Stimulated activated CD8-positive, alpha-beta memory T cell treated with anti-CD3 and anti-CD28 coated beads, Interleukin-12 subunit alpha, Interleukin-12 subunit beta, amount 100 ng/mL, for 4 hours (primary cell): ENCODE measurements around the gene SHISA9.
"Not testable (repeated sequence)": the region's sequence is repeated elsewhere in the genome, so short reads cannot be mapped to it uniquely, and the experiment has no call there.

Source experiments
- DNase-seq: peaks from one replicate; pipeline ENCODE4 v3.0.0-alpha.2; 2020; ENCODE audit warnings: low read depth

SHISA9 gene

DNA sequence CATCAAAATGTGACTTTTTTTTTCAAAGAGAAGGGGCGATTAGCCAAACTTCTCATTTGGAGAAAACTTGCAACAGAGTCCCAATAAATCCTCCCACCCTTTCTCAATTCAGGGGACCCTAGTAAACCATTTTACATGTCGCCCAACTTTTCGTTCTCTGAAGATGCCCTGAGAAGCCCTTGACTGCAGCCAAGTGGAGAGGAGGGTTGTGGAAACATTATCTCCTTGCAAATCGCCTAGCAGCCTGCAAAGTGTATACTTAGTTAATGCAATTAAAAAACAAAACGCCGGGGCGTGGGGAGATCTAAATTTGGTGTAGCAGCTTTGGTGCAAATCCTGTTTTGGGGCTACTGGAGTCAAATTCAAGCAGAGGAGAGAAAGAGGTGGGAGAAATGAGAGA is 1.2 kb upstream of the SHISA9 start:
- no peak for DNase-seq

DNA sequence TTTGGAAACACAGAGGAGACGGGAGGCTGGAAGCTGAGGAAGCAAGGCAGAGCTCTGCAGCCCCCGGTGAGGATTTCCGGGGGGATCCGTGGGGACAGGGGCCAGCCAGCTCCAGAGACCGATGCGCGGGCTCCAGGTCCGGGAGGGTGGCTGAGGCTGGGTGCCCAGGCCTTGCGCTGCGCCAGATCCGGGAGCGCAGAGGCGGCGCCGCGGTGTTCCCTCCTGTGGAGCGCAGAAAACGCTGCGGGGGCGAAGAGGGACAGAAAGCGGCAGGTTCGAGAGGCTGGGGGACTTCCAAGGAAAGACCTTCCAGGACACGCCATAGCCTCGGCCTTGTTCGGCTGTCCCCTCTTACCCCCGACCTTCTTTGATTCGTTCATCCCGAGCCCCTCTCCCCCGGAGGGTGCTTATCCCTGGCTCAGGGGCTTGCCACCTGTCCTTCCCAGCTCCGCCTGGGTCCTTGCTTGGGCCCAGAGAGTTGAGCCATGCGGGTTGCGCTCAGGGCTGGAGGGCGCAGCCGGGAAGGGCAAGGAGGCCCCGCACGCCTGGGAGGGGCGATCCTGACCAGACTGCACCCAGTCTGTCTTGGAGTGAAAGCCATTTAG is 697 bp upstream of the SHISA9 start:
- no peak for DNase-seq

DNA sequence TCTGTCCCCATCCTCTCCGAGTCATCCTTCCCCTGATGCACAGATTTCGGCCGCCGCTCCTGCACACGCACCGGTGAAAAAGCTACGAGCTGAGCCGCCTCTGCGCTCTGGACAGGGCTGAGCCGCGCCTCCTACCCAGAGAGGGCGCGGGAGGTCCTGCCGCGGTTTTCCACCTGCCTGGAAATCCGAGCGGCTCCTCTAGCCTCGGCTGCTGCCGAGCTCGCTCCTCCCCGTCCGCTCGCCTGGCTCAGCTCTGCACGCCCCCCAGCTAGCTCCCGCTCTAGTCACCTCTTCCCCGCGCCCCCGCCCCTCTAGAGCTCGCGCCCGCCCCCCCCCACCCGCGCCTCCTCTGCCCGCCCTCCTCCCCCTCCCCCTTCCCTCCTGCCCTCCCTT is 198 bp upstream of the SHISA9 start:
- no peak for DNase-seq

DNA sequence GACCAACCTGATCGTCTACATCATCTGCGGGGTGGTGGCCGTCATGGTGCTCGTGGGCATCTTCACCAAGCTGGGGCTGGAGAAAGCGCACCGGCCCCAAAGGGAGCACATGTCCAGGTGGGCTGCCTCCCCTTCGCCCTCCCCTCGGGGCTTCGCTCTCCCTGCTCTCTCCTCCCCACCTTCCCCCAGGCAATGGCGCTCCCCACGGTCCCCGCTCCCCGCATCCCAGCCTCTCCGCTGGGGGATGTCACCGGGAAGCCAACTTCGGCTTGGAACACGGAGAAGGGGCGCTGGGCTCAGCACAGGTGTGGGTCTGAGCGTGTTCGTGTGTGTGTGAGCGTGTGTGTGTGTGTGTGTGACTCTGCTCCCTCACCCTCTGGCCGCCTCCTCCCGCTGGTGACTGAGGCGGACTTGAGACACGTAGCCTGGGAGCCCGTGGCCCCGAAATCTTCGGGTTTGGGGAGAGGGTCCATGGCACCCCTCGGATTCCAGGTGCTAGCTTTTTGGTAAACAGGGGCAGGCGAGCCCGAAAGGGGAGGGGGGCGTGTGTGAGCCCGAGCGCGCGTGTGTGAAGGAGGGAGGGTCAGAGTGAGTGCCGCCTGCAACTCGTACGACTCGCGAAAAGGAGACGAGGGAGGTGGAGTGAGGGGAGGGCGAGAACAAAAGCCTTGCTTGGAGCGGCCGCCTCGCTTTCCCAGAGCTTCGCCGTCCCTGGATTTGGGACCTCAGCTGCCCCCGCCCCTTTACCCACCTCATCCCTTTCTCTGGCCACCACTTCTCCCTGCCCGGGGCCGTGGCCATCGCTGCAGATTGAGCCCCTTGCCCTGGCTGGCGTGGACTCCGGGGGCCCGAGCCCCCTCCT is 1.3 kb downstream of the SHISA9 start:
- no peak for DNase-seq

DNA sequence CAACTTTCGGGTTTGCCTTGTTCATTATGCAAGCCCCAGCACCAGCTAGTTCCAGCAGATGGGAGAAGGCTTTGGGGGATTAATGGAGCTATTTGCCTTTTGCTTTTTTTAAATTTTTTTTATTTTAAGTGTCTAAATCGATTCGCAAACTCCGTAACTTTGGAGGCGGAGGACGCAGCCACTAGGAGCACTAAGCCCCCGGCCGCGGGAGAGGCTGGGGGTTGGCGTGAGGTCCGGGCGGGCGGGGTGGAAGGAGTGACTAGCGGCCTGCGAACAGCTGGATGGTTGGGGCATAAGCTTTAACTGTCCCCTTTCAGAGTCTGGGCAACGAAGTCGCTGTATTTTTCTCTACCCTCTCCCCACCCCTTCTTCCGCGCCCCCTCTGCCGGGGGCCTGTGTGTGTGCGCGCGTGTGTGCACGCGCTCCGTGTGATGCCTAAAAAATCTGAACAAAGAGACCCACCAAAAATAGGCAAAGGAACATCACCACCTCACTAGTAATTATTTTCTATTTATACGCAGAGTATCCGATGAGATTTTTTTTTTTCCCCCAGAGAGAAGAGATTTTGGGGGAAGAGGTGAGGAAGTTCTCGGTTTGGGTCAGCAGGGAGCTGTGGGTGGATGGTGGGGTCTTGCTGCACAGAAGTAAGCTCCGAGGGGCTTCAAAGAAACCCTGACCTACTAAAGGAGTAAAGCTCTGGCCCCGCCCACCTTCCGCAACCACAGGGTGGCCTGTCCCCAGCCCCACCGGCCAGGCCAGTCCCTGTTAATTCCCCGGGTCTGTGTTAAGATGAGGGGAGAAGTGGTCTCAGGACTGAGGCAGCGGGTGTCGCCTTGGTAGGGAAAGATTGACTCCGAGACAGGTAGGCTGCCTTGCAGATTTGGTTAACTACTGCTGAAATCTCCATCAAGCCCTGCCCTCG is 2.3 kb downstream of the SHISA9 start:
- DNase-seq, result no peak

DNA sequence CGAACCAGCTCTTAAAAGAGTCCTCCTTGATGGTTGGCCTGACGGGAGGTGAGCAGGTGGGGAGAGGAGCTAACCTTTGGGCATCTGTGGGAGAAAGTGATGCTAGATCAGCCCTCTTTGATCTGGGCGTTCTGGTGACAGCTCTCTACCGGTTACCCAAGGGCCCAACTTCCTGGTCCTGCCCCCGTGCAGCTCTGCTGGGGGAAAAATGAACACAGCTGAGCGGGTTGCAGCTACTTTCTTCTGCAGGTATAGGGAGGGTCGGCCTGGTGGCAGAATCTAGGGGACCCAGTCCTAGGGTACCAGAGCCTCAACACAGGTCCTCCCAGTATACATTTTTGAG is 2.9 kb downstream of the SHISA9 start:
- no peak for DNase-seq

DNA sequence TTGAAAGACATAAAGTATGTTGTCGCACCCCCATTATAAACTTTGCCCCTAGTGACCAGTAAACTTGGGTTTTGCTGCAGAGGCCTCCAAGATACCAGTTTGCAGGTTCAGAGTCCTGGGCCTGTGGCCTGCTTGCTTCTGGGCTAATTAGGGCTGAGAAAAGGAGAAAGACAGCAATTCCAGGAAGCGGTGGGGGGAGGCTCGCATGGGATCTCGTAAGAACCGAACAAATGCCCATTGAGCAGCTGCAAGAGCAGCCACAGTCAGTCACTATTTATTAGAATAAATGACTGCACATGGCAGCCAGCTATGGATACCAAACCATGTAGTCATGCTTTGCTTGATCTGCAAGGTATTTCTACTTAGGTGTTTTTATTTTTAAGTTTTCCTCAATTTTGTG is 4.9 kb downstream of the SHISA9 start:
- DNase-seq, result no peak

DNA sequence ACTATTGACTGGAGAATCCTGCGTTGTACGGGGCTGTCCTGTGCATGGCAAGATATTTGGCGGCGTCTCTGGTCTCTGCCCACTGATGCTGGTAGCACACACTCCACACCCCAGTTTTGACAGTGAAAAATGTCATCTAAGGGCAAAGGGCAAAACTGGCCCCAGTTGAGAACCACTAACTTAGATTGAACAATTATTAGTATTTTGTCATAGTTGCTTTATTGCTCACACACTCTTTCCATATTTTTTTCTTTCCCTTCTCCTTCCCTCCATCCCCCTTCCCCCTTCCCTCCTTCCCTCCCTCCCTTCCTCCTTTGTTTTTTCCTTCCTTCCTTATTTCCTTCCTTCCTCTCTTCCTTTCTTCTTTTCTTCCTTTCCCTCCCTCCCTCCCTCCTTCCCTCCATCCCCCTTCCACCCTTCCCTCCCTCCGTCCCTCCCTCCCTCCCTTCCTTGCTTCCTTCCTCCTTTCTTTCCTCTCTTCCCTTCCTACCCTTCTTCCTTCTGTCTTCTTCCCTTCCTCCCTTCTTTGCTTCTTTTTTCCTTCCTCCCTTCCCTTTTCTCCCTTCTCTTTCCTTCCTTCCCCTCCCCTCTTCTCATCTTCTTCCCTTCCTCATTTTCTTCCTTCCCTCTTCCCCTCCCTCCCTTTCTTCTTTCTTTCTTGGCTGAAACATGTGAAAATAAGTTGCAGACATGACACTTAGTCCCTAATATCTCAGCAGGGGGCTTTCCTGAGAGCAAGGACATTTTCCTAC is 5.5 kb downstream of the SHISA9 start:
- no peak for DNase-seq

DNA sequence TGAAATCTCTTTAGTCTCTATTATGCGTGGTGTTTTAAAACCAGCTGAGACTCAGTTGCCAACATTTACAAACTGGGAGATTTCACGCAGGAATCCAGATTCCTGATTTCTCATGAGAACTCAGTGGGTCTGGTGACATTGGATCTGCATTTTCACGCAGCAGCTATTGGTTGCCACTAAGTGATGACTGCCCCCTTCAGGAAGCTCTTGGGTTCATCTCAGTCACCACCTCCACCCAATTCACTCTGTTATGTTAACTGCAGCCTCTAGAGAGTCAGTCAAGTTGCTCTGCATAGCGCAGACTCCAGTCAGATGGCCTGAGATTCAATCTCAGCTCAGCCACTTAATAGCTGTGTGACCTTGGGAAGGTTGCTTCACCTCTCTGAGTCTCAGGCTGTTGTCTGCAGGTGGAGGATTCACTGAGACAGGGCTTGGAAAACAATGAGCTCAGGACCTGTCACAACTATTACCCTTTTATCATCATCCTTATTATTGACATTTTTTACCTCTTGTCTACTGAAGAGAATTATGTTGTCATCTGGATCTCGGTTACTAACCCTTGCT is 6.4 kb downstream of the SHISA9 start:
- DNase-seq, result no peak

DNA sequence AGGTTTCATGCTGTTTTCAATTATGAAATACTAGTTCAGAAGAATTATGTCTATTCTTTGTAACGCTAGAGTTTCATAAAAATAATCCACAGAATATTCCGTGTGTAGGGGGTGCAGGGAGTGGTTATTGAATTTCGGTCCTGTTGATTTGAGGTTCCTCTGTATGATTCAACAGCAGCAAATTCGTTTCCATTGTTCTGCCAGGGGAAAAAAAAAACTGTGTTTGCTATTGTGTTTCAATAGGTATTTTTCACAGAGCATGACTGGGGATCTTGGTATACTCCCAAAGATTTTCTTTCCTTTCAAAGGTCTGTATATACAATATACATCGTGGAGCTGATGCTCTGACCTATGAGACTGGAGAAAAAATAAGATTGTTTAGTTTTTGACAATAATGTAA is 15.8 kb downstream of the SHISA9 start:
- DNase-seq, result no peak

DNA sequence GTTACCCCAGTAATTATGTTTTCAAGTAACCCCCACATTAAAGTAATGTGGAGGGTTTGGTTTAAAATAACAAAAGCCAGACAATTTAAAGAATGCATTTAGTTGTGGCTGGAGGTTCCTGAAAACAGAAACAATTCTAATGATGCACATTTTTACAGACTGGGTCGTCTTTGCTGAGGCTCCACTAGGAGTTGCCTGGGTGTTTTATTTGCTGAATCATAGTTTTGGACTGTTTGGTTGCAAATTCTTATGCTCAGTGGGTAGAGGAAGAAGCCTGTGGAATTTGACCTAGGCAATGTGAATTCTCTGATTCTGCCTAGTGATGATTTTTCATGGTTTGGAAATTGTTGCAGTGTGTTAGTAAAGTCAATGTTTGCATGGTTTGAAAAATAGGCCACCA is 16.3 kb downstream of the SHISA9 start:
- DNase-seq, result no peak

DNA sequence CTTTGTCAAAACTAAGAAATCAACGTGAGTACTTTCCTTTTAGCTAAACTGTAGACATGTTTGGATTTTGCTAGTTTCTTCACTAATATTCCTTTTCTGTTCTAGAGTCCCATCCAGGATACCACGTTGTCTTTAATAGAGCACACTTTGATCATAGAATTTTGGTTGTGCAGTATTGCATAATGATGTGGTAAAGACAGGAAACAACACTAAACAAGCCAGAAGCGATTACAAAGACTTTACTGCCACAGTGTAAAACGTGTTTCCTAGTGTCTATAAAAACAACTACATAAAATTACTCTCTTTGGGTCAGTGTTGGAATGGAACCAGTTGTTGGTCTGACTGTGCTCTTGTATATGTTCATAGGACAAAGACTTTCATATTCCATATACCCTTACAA is 19.3 kb downstream of the SHISA9 start:
- DNase-seq, result no peak

DNA sequence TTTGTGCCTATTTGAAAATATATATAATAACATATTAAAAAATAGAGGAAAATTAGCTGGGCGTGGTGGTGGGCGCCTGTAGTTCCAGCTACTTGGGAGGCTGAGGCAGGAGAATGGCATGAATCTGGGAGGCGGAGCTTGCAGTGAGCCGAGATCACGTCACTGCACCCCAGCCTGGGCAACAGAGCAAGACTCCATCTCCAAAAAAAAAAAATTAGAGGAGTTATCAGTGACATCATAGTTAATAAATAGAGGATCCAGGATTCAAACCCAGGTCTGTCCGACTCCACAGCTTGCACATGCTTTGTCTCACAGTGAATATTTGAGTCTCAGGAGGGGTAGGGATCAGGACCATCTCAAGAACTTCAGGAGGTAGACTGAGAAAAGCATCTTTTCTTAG is 22.2 kb downstream of the SHISA9 start:
- DNase-seq, result not testable (repeated sequence)

DNA sequence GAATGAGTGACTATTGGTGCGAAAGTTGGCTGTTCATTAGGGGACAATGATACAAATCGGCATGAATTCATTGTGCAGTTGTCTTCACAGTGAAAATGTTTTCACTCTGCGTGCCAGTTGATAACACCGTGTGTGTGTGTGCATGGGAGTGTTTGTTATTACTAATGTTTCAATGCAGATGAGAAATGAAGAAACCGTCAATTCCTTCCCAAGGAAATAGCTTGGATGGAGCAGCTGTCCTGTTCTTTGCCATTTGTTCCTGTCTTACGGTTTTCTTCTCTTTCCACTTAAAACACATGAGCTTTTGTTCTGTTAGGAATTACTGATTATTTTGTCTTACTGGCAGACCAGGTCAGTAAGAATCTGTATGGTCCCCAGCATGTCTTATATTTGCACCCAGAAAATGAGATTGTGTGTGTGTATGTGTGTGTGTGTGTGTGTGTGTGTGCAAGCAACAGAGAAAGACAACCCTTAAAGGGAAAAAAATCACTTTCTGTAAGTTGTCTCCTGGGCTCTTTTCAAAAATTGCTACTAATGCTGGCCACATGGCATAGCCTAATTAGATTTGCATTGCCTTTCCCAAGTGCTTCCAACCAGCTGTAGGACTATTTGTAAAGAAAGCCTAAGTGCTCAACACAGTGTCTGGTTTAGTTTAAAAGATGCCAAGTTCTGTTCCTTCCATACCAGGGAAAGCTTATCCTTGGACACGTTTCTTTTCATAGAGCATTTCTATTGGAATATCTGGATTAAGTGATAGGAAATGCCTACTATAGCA is 23.8 kb downstream of the SHISA9 start:
- no peak for DNase-seq

DNA sequence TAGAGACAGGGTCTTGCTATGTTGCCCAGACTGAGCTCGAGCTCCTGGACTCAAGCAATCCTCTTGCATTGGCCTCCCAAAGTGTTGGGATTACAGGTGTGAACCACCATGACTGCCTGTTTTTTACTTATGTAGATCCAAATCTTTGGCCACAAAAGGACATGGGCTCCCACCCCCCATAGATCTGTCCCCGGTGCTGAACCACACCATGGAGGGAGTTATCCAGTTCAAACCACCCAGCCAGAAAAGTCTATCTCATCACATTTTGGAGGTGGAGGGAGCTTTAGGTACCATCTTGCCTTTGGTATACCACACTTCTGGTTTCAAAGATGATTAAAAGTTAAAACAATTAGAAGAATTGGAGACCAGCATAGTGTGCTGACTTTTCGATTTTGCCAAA is 26.2 kb downstream of the SHISA9 start:
- no peak for DNase-seq

DNA sequence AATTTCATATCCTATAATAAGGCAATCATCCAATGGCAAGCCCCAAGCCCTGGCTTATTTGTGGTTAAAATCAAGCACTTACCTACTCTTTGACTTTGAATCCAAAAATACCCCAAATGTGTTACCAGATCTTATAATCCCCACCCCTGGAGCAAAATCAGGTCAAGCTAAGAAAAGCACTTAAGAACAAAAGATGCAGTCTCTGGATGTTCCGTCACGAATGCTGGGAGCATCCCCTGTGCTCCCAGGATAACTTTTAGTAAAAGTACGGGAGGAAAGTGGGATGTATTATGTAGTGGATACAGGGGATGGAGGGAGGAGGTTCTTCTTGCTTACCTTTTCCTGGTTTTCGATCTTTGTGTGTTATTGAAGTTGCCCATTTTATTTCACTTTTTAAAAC is 29.5 kb downstream of the SHISA9 start:
- no peak for DNase-seq

DNA sequence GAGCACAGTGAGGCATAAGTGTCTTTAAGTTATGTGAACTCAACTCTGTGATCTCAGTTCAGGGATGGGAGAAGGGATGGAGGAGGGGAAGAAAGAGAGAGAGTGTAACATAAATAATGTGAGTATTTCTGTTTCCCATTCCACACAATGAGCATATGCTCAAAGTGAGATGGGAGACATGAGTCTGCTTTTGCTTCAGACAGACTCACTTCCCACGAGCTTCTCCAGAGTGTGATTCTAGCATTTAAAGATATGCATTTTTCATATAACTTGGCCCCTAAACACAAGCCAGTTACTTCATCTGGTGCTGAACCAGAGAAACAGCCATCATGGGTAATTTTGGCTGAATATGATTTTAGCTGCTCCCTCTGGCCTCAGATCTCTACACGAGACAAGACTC is 35.0 kb downstream of the SHISA9 start:
- no peak for DNase-seq

DNA sequence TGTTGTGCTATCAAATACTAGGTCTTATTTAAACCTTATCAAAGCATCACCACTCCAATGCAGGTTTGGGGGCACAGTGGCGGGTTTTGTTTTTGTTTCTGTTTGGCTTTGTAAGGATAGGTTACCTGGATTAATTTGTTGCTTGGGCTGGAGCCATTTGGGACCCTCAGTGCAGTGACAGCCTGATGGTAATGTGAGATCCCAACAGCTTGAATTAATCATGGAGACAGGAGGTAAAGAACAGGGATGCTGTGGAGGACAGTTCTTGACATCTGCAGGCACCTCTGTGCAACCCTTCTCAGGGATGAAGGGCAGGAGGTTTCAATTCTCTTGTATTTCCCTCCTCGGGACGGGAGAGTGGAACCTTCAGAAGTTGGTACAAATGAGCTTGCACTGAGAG is 40.5 kb downstream of the SHISA9 start:
- no peak for DNase-seq

DNA sequence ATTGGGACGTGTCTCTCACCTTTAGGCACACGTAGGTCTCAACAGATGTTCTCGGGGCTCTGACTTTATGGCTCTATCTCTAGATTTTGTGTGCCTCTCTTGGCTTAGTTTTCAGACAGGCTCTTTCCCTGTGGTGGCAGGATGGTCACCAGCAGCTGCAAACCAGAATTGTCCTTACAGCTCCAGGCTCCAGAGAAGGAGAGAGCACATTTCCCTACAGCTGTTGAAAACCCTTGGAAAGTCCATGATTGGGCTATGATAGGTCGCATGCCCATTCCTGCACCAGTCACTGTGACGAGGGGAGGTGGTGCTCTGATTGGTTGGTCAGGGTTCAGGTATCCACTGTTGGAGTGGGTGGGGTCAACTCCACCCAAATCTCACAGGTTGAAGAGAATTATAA is 41.5 kb downstream of the SHISA9 start:
- no peak for DNase-seq

DNA sequence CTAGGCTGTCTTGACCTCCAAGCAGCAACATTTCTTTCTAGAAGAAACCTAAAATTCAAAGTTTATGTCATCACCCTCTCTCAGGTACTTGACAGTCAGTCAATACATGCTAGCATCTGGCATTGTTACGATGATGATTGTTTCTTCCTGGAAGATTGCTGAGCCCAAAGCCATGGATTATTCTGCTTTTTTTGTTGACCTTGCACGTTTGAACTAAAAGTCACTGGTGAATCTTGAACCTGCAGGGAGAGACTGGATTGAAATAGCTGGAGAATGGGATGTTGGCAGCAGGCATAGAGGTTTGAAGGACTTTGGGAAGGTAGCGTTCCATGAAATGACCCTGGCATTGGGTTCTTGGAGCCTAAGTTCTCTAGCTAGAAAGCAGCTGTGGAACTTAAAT is 42.9 kb downstream of the SHISA9 start:
- no peak for DNase-seq

DNA sequence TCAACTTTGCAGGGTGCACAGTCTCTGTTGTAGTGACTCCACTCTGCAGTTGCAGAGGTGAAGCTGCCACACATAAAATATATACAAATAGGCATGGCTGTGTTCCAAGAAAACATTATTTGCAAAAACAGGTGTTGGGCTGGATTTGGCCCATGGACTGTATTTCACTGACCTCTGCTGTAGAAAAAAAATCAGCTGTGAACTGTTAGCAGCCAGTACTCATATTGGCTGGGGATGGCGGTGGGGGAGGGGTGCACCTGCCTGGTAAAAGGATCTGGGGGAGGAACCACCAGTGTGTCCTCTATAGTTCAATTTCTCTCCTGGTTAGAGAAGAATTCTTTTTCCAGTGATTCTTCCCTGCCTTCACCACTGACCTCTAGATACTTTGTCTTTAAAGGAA is 50.0 kb downstream of the SHISA9 start:
- no peak for DNase-seq
